GM19455 (cell line): ENCODE measurements around the gene TSPEAR.
"Not testable (repeated sequence)": the region's sequence is repeated elsewhere in the genome, so short reads cannot be mapped to it uniquely, and the experiment has no call there.

ENCODE experiments used
- ATAC-seq: cut with Tn5 transposase; IDR thresholded peaks from one replicate; pipeline ENCODE4 v1.9.1; 2021; ENCODE audit not compliant: unreplicated experiment

TSPEAR gene

GRCh38 chr21:44656868-44657267, 54.5 kb downstream of the TSPEAR start:
- no peak for ATAC-seq

- ATAC-seq: no peak
Measured at GRCh38 chr21:44654576-44655175, 56.7 kb downstream of the TSPEAR start, which contains the start of gene KRTAP12-4. TSS of gene KRTAP12-4 (minus strand) at chr21:44654659. CDS start at chr21:44654614, 45 bp downstream.

- ATAC-seq: no peak
Measured at GRCh38 chr21:44653656-44654575, 57.5 kb downstream of the TSPEAR start.

- ATAC-seq: no peak
Measured at GRCh38 chr21:44653123-44653522, 58.2 kb downstream of the TSPEAR start.

- no peak for ATAC-seq
Measured at GRCh38 chr21:44650973-44651675, 60.2 kb downstream of the TSPEAR start.

- no peak for ATAC-seq
Measured at GRCh38 chr21:44650265-44650972, 61.0 kb downstream of the TSPEAR start.

- ATAC-seq: no peak
Measured at GRCh38 chr21:44649521-44650100, 61.8 kb downstream of the TSPEAR start.

GRCh38 chr21:44648557-44649311, 62.6 kb downstream of the TSPEAR start:
- ATAC-seq: no peak

- no peak for ATAC-seq
Measured at GRCh38 chr21:44647222-44647552, 64.2 kb downstream of the TSPEAR start.

- ATAC-seq: not testable (repeated sequence)
Measured at GRCh38 chr21:44646366-44647221, 64.8 kb downstream of the TSPEAR start, which contains the start of gene KRTAP10-11. TSS of gene KRTAP10-11 (plus strand) at chr21:44646414. CDS start at chr21:44646459, 45 bp downstream.

- no peak for ATAC-seq
Measured at GRCh38 chr21:44644878-44645277, 66.5 kb downstream of the TSPEAR start.

- no peak for ATAC-seq
Measured at GRCh38 chr21:44643741-44644310, 67.5 kb downstream of the TSPEAR start.

- no peak for ATAC-seq
Measured at GRCh38 chr21:44640761-44641160, 70.6 kb downstream of the TSPEAR start.

GRCh38 chr21:44639331-44639655, 72.1 kb downstream of the TSPEAR start:
- ATAC-seq: no peak

GRCh38 chr21:44638506-44639330, 72.7 kb downstream of the TSPEAR start:
- not testable (repeated sequence) for ATAC-seq

GRCh38 chr21:44637851-44638348, 73.5 kb downstream of the TSPEAR start:
- ATAC-seq: not testable (repeated sequence)

GRCh38 chr21:44637018-44637850, 74.1 kb downstream of the TSPEAR start, which contains the start of gene KRTAP10-10:
TSS of gene KRTAP10-10 (plus strand) at chr21:44637356. CDS start at chr21:44637418, 62 bp downstream.
- no peak for ATAC-seq
